ENCODE data around the gene GSDMA. TPM values are rescaled to one million over a fixed set of nuclear protein-coding genes. Genes with fewer than 3 reads are reported as not detected.
A peak's percentile ranks its signal among the peaks of the same experiment; 100 is the strongest.

Gene GSDMA
- total and polyA plus RNA-seq, 9 of the 15 experiments (the other 6 are each of a cell fraction or from before 2014, with no cell fraction given): 0.04 to 0.13 (median 0.07) TPM; not detected in 2

DNA sequence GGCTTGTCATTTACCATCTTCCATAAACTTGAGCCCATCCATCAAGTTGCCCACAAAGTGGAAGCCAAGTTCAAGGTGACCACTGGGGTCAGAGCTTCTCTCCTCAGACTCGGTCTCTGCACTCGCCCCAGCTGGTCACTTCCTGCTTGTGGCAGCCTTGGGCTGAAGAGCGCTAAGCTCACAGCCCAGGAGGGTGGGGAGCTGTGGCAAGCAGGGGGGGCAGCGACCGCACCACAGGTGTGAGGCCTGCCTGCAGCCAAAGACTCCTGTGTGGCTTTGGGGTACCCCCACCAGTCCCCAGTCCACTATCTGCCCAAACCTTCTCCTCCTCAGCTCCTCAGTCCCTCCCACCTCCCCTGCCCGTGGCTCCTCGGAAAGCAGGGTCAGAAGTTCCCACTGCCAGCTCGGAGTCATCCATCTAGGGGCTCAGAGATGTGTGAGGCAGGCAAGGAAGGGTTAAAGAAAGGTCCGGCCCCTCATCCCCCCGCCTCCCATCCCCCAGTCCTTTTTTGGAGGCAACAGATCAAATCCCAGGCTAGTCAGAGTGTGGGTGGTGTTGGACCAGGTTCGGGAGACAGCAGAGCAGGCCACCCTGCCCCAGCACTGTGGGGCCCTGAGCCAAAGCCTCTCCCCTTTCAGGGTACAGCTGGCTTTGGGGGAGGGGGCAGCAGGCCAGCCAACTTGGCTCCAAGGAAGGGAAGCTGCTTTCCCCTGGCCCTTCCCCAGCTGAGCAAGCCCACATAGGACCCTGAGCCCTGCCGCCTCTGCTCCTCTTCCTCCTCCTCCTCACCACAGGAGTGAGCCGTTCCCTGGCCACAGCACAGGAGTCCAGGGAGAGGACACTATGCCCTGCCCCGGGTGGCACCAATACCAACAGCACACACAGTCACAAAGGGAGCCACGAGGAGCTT, 55.7 kb downstream of the GSDMA start:
- H3K27me3 ChIP-seq (ENCODE audit: control insufficient read depth in 2 of 2, insufficient read depth in 2 of 2, low read length in 2 of 2): no peaks in the 10 kb centered on the region
- peak overlapping the region in 1 of 2 experiments; percentile 78; a peak in 2 of 4 replicates for H3K9ac ChIP-seq (ENCODE audit: insufficient read depth in 1 of 2, low read depth in 2 of 2, low read length in 2 of 2)
- no peaks in the 10 kb centered on the region for H3K9me1 ChIP-seq (ENCODE audit: control insufficient read depth, insufficient read depth, low read length)
- intact Hi-C loops (cut with micrococcal nuclease): loop anchor here (10.0 kb wide), 2 partner anchors 146 to 336 kb away; no protein-coding TSS in a partner anchor
- in situ Hi-C loops (cut with MboI): loop anchor here (10.0 to 25.0 kb wide), 2 partner anchors 269 to 336 kb away; partner anchors contain the start of gene CDC6
- ChIA-PET POLR2A (interaction anchor here (0.6 to 0.7 kb wide), 3 partner anchors 16 to 82 kb away, joined by 3 to 4 read pairs (median 3); no protein-coding TSS in a partner anchor), CTCF (ENCODE audit: low intra/inter-chr PET ratio) (no interaction called here)
- H3K4me3 ChIP-seq: no peak overlapping the region
- FAIRE-seq (peak; percentile 29), ATAC-seq (no peak), DNase-seq (ENCODE audit: extremely low read depth in 1 of 4, low spot score in 3 of 4) (no peak)
- no peaks in the 10 kb centered on the region for H3K79me2 ChIP-seq (ENCODE audit: control insufficient read depth, insufficient read depth, low read length)
- H3K27ac ChIP-seq (ENCODE audit: extremely low read depth, low read depth, low read length): peak overlapping the region; percentile 28; the same call in 2 of the 3 replicates
- 70% methylated on average over 14 of the region's 15 CpGs for WGBS (ENCODE audit: insufficient coverage, low coverage, missing lambda C conversion rate)
- no TSS peak for BruUV-seq (replicated peaks)
- H3K4me2 ChIP-seq (ENCODE audit: insufficient read depth, low read length): no peak overlapping the region
- H3K36me3 ChIP-seq (ENCODE audit: control insufficient read depth, insufficient read depth, low read length): peaks cover 48% of the 10 kb centered on the region; the same call in 2 of the 3 replicates
- no peaks in the 10 kb centered on the region for H4K20me1 ChIP-seq (replicated peaks; ENCODE audit: control insufficient read depth, insufficient read depth, low read length)
- H3K9me3 ChIP-seq (replicated peaks; ENCODE audit: control insufficient read depth, insufficient read depth, low read depth, low read length): no peaks in the 10 kb centered on the region
- H3K4me1 ChIP-seq (replicated peaks in 1 of 2; ENCODE audit: control insufficient read depth in 2 of 2, insufficient read depth in 2 of 2, low read length in 2 of 2): peaks cover 5 to 63% of the 10 kb centered on the region in 2 experiments; a peak in 3 of 5 replicates
- no peak overlapping the region for H2AFZ ChIP-seq (ENCODE audit: low read depth, low read length)
- TF ChIP-seq BHLHE40 (IDR thresholded peaks at IDR 0.05; ENCODE audit: low read length) (no peak), MTA1 (IDR thresholded peaks at IDR 0.05; ENCODE audit: borderline replicate concordance) (no peak), SRF (CRISPR knock-in tag; IDR thresholded peaks at IDR 0.05) (no peak), ZNF444 (CRISPR knock-in tag; IDR thresholded peaks at IDR 0.05) (no peak)
- TF ChIP-seq, protein P1, sequence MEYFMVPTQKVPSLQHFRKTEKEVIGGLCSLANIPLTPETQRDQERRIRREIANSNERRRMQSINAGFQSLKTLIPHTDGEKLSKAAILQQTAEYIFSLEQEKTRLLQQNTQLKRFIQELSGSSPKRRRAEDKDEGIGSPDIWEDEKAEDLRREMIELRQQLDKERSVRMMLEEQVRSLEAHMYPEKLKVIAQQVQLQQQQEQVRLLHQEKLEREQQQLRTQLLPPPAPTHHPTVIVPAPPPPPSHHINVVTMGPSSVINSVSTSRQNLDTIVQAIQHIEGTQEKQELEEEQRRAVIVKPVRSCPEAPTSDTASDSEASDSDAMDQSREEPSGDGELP (CRISPR knock-in tag; IDR thresholded peaks at IDR 0.05; ENCODE audit: borderline replicate concordance): 0 out of 2 replicates have a peak, but pooled peaks have one; percentile 18
- TF ChIP-seq, protein P2, sequence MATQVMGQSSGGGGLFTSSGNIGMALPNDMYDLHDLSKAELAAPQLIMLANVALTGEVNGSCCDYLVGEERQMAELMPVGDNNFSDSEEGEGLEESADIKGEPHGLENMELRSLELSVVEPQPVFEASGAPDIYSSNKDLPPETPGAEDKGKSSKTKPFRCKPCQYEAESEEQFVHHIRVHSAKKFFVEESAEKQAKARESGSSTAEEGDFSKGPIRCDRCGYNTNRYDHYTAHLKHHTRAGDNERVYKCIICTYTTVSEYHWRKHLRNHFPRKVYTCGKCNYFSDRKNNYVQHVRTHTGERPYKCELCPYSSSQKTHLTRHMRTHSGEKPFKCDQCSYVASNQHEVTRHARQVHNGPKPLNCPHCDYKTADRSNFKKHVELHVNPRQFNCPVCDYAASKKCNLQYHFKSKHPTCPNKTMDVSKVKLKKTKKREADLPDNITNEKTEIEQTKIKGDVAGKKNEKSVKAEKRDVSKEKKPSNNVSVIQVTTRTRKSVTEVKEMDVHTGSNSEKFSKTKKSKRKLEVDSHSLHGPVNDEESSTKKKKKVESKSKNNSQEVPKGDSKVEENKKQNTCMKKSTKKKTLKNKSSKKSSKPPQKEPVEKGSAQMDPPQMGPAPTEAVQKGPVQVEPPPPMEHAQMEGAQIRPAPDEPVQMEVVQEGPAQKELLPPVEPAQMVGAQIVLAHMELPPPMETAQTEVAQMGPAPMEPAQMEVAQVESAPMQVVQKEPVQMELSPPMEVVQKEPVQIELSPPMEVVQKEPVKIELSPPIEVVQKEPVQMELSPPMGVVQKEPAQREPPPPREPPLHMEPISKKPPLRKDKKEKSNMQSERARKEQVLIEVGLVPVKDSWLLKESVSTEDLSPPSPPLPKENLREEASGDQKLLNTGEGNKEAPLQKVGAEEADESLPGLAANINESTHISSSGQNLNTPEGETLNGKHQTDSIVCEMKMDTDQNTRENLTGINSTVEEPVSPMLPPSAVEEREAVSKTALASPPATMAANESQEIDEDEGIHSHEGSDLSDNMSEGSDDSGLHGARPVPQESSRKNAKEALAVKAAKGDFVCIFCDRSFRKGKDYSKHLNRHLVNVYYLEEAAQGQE (IDR thresholded peaks at IDR 0.05; ENCODE audit: borderline replicate concordance): 0 out of 2 replicates have a peak, but pooled peaks have one; percentile 13
- TF ChIP-seq, protein P2 (CRISPR knock-in tag; IDR thresholded peaks at IDR 0.05; ENCODE audit: low read depth): no peak
- TF ChIP-seq, protein P3, sequence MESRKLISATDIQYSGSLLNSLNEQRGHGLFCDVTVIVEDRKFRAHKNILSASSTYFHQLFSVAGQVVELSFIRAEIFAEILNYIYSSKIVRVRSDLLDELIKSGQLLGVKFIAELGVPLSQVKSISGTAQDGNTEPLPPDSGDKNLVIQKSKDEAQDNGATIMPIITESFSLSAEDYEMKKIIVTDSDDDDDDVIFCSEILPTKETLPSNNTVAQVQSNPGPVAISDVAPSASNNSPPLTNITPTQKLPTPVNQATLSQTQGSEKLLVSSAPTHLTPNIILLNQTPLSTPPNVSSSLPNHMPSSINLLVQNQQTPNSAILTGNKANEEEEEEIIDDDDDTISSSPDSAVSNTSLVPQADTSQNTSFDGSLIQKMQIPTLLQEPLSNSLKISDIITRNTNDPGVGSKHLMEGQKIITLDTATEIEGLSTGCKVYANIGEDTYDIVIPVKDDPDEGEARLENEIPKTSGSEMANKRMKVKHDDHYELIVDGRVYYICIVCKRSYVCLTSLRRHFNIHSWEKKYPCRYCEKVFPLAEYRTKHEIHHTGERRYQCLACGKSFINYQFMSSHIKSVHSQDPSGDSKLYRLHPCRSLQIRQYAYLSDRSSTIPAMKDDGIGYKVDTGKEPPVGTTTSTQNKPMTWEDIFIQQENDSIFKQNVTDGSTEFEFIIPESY (CRISPR knock-in tag; IDR thresholded peaks at IDR 0.05): peak; percentile 54; the same call in 1 of the 2 replicates

Measured in K562 (cell line).